ENCODE measurements around the gene CCT6B.

The CCT6B gene

DNA sequence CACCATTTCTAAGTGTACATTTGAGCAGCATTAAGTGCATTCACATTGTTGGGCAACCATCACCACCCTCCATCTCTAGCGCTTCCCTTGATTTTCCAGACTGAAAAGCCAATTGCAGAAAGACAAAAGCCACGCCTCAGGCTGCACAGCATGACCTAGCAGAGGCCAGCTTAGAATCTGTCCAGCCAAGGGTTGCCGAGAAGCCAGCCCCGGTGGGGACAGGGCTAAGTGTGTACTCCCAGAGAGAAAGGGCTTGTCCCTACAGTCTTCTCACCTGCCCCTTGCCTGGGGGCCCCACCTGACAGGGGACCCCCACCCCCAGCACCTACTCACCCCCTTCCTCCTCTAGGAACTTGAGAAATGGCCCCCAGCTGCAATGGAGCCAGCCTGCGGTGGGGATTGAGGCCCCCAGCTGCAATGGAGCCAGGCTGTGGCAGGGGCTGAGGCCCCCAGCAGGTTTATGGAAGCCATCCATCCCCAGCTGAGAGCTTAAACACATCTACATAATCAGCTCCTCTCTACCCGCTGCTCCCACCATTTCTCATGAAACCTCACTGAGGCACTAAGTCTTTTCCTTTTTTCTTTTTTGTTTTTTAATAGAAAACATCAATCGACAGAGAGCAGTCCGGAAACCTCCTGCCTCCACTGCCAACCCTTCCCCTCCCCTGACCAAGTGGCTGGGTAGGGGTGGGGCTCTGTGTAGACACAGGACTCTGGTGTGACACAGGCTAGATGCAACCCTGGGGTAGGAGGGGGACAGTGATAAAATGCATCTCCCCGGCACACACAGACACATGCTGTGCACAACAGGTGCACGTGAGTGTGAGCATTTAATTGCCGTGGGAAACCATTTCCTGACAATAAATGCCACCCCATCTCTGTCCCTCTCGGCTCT, 77.9 kb downstream of the CCT6B start:
- no peak for DNase-seq

DNA sequence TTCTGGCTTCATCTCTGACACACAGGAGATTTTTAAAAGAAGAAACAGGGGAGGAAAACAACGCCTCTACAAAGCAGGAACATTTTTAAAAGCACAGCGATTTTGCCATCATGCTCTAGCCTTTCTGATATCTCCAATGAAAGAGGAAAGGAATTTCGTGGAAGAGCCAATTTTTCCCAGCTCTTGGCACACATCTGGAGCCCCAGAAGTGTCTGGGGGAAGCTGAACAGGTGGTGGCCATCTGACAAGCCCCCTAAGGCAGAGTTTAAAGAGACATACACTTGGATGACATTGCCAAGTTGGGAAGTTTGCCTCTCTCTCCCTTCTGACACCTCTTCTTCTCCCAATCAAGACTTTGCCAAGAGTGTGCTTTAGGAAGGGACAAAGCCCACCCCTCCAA, 82.1 kb downstream of the CCT6B start:
- no peak for DNase-seq

Data from GDM1 (cell line).